Gastroesophageal sphincter (tissue), 4 donors: ENCODE data around the gene CPB2. TPM values are rescaled to one million over a fixed set of nuclear protein-coding genes. Genes with fewer than 3 reads are reported as not detected.

ENCODE experiments used
- ATAC-seq: fragments of 150-250 bp; one replicate; pipeline ENCODE4 v1.9.1; 2016; ENCODE audit warnings: mild to moderate bottlenecking, moderate library complexity
- H3K27ac ChIP-seq, 4 donors: fragments of 200-600 bp; sonication (generic) in 3 of 4; 1 replicate in 3 of 4; 2 replicates in 1 of 4; pipeline ENCODE4 v1.5.1; 2016 to 2019
- H3K27me3 ChIP-seq: fragments of 200-600 bp; sonication (generic); one replicate; pipeline ENCODE4 v1.5.1; 2019
- H3K36me3 ChIP-seq, 2 donors: fragments of 200-600 bp; sonication (generic); one replicate each; pipeline ENCODE4 v1.5.1; 2019; ENCODE audit warnings: control low read depth in 1 of 2
- H3K4me1 ChIP-seq, 3 donors: fragments of 200-600 bp; sonication (generic); 1 replicate in 2 of 3; 2 replicates in 1 of 3; pipeline ENCODE4 v1.5.1; 2016 to 2019; ENCODE audit warnings: control low read depth in 2 of 3
- H3K4me3 ChIP-seq, 2 donors: fragments of 200-600 bp; sonication (generic); one replicate each; pipeline ENCODE4 v1.5.1; 2019; ENCODE audit warnings: mild to moderate bottlenecking in 1 of 2, moderate library complexity in 1 of 2
- H3K9me3 ChIP-seq, 3 donors: fragments of 200-600 bp; sonication (generic); one replicate each; pipeline ENCODE4 v1.5.1; 2017 to 2019; ENCODE audit warnings: control low read depth in 2 of 3
- EP300 ChIP-seq: sonication (generic); formaldehyde crosslinking; IDR thresholded peaks from one replicate; pipeline ENCODE4 v1.6.1; 2017; ENCODE audit warnings: antibody characterized with exemption, mild to moderate bottlenecking
- POLR2A ChIP-seq, 2 donors: fragments of 450-650 bp; IDR thresholded peaks; one replicate each; pipeline ENCODE4 v1.6.1; 2017; ENCODE audit warnings: antibody characterized with exemption in 2 of 2, mild to moderate bottlenecking in 2 of 2, moderate library complexity in 1 of 2
- POLR2AphosphoS5 ChIP-seq: sonication (generic); formaldehyde crosslinking; IDR thresholded peaks from one replicate; pipeline ENCODE4 v1.6.1; 2017; ENCODE audit warnings: antibody characterized with exemption
- WGBS, 2 donors: methylation state at CpG; one replicate each; pipeline ENCODE4 v1.1.5; 2018; ENCODE audit warnings: low coverage in 1 of 2; 5-methylcytosine and 5-hydroxymethylcytosine counted together
- total RNA-seq, 4 donors: library from RNA; depleted of rRNA; stranded (reverse); fragments of >200 nt; gene quantifications; one replicate each; pipeline ENCODE4 v1.1.0, GENCODE V29; 2016
- TF ChIP-seq, protein P1 (sequence below), 4 experiments: fragments of 200-600 bp in 2 of 4; fragments of 450-650 bp in 2 of 4; sonication (generic) in 1 of 4; IDR thresholded peaks; one replicate each; pipeline ENCODE4 v1.5.1; 2017 to 2019; ENCODE audit warnings: antibody characterized with exemption in 4 of 4, mild to moderate bottlenecking in 2 of 4, moderate library complexity in 2 of 4

CPB2 gene
- total RNA-seq, 4 donors from 2014 or later, result not detected

DNA sequence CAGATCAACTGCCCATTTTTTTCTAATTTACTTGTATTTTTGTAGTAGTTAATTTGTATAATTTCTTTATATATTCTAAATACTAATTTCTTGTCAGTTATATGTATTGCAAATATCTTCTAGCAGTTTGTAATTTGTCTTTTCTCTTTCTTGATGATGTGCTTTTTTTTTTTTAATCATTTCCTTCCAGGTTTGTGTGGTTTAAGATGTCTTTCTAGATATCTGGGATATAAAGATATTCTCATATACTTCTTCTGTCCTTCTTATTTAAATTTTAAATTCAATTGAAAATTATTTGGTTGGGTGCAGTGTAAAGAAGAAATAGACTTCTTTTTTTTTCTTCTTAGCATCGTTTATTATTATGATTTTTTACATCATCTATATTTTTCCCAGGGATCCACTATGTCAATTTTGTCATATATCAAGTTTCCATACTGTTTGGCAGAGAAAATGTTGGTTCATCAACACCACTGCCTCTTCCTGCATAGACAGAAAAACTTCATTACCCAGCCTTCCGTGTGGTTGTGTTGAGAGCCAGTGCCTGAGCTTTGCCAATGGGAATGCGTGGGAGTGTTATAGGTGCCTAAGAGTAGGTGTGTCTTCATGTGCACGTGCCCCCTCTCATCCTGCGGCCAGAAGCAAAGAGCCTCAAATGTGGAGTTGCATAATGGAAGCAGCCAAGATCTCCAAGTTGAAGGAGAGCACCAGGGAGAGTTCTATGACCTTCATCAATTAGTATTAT is 15.8 kb downstream of the CPB2 start:
- 86 to 91% methylated on average over 1 to 3 of the region's 5 CpGs for WGBS, 2 donors
- ATAC-seq, result no peak

DNA sequence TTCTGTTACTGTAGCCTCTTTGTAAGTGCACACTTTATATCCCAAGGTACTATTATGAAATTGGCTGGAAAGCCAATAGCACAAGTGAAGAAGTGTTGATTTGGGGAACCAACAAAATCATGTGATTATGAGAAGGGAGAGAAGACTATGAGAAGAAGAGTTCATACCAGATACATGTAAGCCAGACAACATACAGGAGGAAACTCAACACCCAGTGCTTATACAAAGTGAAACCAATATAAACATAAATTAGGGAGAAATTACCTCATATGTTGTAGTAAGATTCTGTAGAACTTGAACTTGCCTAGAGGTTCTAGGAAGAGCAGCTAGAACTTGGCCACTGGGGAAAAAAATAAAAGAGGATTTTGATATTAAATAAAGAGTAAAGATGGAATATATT is 17.4 kb downstream of the CPB2 start:
- Histone ChIP-seq H3K4me3 (no peak overlapping the region), H3K36me3 (no peaks in the 10 kb centered on the region), H3K4me1 (no peaks in the 10 kb centered on the region), H3K9me3 (no peaks in the 10 kb centered on the region), H3K27me3 (peaks cover 8% of the 10 kb centered on the region), H3K27ac (no peak overlapping the region)
- TF ChIP-seq POLR2AphosphoS5 (no peak), EP300 (no peak), POLR2A (IDR thresholded peaks at IDR 0.05) (no peak)
- TF ChIP-seq, protein P1, sequence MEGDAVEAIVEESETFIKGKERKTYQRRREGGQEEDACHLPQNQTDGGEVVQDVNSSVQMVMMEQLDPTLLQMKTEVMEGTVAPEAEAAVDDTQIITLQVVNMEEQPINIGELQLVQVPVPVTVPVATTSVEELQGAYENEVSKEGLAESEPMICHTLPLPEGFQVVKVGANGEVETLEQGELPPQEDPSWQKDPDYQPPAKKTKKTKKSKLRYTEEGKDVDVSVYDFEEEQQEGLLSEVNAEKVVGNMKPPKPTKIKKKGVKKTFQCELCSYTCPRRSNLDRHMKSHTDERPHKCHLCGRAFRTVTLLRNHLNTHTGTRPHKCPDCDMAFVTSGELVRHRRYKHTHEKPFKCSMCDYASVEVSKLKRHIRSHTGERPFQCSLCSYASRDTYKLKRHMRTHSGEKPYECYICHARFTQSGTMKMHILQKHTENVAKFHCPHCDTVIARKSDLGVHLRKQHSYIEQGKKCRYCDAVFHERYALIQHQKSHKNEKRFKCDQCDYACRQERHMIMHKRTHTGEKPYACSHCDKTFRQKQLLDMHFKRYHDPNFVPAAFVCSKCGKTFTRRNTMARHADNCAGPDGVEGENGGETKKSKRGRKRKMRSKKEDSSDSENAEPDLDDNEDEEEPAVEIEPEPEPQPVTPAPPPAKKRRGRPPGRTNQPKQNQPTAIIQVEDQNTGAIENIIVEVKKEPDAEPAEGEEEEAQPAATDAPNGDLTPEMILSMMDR (IDR thresholded peaks at IDR 0.05), result no peak
- ATAC-seq, result no peak

More for the DNA sequence above, 15.8 kb downstream of the CPB2 start:
- TF ChIP-seq, protein P1 (IDR thresholded peaks at IDR 0.05), result no peak
- TF ChIP-seq POLR2A (IDR thresholded peaks at IDR 0.05), result no peak
- no peak for TF ChIP-seq POLR2AphosphoS5
- no peak for TF ChIP-seq EP300
- H3K27ac ChIP-seq, result no peak overlapping the region
- no peaks in the 10 kb centered on the region for H3K36me3 ChIP-seq
- H3K4me1 ChIP-seq, result no peaks in the 10 kb centered on the region
- H3K27me3 ChIP-seq, result peaks cover 8% of the 10 kb centered on the region
- H3K4me3 ChIP-seq, result no peak overlapping the region
- no peaks in the 10 kb centered on the region for H3K9me3 ChIP-seq

DNA sequence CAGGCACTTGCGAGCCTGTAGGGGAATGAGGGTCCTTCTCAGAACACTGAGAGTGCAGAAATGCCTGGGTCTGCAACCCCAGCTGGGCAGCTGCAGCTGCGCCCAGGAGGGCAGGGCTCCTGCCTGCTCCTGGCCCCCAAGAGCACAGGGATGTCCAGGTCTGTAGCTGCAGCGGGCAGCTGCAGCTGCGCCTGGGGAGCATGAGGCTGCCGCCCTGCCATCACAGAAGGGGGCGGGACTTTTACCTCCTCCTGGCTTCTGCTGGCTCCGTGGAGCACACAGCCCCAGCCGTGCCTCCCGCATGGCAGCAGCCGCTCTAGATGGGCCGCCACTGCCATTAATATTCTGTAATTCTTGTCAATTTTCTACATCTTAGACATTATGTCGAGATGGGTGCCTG is 17.8 kb downstream of the CPB2 start:
- WGBS, 2 donors, result 93 to 100% methylated on average over 1 to 7 of the region's 12 CpGs
- TF ChIP-seq POLR2AphosphoS5, result no peak
- TF ChIP-seq EP300, result no peak
- no peak for TF ChIP-seq POLR2A (IDR thresholded peaks at IDR 0.05)
- TF ChIP-seq, protein P1 (IDR thresholded peaks at IDR 0.05), result no peak
- ATAC-seq, result no peak
- Histone ChIP-seq H3K27me3 (peaks cover 8% of the 10 kb centered on the region), H3K4me3 (no peak overlapping the region), H3K4me1 (no peaks in the 10 kb centered on the region), H3K9me3 (no peaks in the 10 kb centered on the region), H3K27ac (no peak overlapping the region), H3K36me3 (no peaks in the 10 kb centered on the region)

DNA sequence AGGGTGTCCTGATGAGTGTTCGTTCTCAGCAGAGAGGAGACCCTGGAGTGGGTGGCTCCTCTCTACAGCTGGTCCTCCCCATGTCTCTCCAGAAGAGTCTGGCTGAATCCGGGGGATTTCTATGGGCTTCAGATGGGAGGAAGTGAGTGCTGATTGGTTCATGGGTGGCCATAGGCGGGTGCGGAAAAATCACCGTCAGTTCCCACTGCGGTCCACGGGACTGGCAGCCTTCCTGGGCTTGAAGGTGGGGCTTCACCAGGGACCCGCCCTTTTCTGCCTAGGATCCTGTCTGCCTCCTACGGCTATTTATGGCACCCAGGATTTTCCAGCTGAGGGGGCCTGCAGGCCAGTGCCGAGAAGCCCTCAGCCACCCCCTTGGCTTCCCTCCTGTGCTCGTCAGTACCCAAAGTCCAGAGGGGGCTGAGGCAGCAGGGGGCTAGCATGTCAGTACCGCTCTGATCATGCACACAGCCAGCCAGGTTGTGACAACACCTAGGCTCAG is 18.4 kb downstream of the CPB2 start:
- Histone ChIP-seq H3K27ac (no peak overlapping the region), H3K27me3 (peaks cover 8% of the 10 kb centered on the region), H3K4me1 (no peaks in the 10 kb centered on the region), H3K9me3 (no peaks in the 10 kb centered on the region), H3K36me3 (no peaks in the 10 kb centered on the region), H3K4me3 (no peak overlapping the region)
- no CpG with 5 or more reads among the region's 12 CpGs for WGBS, 2 donors
- ATAC-seq, result no peak
- TF ChIP-seq EP300, result no peak
- no peak for TF ChIP-seq POLR2A (IDR thresholded peaks at IDR 0.05)
- TF ChIP-seq POLR2AphosphoS5, result no peak
- TF ChIP-seq, protein P1 (IDR thresholded peaks at IDR 0.05), result no peak

DNA sequence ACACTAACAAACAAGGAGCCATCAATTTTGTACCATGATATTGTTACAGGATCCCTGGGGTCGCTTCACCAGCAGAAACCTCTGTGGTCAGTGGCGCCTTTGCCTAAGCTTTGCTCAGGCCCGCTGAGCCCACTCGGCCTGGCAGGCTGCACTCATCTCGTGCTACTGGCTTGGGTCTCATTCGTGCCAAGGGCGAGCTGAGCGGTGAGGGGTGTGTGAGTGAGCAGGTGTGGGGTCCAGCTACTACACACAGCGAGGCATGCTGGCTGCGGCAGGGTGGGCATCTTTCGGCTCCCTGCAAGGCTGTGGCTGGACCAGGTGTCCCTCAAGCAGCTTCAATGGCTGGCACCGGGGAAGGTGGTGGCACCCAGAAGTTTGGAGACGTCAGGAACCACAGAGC is 19.1 kb downstream of the CPB2 start:
- H3K27me3 ChIP-seq, result peaks cover 8% of the 10 kb centered on the region
- H3K4me1 ChIP-seq, result no peaks in the 10 kb centered on the region
- whole genome bisulfite sequencing, 2 donors, result 67 to 93% methylated on average over 1 to 4 of the region's 13 CpGs
- no peak for TF ChIP-seq POLR2AphosphoS5
- TF ChIP-seq EP300, result no peak
- TF ChIP-seq, protein P1 (IDR thresholded peaks at IDR 0.05), result no peak
- no peak for TF ChIP-seq POLR2A (IDR thresholded peaks at IDR 0.05)
- ATAC-seq, result no peak
- no peaks in the 10 kb centered on the region for H3K36me3 ChIP-seq
- H3K4me3 ChIP-seq, result no peak overlapping the region
- no peaks in the 10 kb centered on the region for H3K9me3 ChIP-seq
- H3K27ac ChIP-seq, result no peak overlapping the region
